NCI-H187 (cell line): ENCODE results near the gene LMTK3.

Experiments used
- DNase-seq, 2 experiments: peaks; one replicate each; lab custom pipeline; 2025; lab: John Stamatoyannopoulos, UW

The LMTK3 gene

DNA sequence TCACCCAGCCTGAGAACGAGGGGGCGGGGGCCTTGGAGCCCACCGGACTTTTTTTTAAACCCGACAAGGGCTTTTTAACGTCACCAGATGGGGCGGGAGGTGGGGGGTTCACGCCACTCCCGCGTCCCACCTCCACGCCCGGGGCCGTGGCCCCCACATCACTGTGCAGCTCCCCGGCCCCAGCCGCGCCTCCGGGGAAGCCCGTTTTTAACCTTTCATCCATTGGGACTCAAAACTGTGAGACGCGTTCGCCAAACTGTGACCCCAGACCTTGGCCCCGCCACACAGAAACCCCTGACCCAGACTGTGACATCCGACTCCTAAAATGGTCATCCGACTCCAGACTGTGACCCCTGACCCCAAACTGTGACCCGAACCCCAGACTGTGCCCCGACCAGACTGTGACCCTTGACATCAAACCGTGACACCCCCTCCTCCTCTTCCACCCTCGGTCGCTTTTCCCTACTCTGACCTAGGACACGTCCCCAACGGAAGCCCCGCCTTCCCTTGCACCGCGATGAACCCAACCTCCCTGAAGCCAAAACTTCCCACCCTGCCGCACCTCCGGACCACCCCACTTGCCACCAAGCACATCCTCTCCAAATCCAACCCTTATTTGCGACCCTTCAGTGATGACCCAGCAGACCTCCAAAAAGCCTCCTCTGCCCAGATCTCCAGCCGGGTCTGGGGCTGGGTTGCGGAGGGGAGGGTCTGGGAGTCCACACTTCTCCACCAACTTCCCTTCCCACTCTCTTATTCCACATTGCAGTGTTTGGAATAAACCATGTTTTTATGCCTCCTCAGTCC is 67.3 kb downstream of the LMTK3 start:
- no peak for DNase-seq

DNA sequence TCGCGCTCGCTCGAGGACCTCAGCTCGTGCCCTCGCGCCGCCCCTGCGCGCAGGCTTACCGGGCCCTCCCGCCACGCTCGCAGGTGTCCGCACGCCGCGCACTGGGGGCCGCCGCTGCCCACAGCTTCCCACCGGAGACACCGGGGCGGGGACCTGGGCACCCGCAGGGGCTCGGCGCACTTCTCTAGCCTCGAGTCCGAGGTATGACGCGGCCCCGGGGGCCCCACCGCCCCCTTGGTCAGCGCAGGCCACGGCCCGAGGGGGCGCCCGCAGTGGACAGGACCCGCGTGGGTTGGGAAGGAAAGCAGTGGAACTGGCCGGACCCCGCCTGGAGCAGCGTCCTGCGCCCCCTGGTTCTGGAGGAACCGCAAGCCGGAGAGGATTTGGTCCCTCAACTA is 67.9 kb downstream of the LMTK3 start:
- DNase-seq = no peak

DNA sequence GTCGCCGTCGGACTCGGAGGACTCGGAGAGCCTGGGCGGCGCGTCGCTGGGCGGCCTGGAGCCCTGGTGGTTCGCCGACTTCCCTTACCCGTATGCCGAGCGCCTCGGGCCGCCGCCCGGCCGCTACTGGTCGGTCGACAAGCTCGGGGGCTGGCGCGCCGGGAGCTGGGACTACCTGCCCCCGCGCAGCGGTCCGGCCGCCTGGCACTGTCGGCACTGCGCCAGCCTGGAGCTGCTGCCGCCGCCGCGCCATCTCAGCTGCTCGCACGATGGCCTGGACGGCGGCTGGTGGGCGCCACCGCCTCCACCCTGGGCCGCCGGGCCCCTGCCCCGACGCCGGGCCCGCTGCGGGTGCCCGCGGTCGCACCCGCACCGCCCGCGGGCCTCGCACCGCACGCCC is 68.4 kb downstream of the LMTK3 start:
- no peak for DNase-seq

DNA sequence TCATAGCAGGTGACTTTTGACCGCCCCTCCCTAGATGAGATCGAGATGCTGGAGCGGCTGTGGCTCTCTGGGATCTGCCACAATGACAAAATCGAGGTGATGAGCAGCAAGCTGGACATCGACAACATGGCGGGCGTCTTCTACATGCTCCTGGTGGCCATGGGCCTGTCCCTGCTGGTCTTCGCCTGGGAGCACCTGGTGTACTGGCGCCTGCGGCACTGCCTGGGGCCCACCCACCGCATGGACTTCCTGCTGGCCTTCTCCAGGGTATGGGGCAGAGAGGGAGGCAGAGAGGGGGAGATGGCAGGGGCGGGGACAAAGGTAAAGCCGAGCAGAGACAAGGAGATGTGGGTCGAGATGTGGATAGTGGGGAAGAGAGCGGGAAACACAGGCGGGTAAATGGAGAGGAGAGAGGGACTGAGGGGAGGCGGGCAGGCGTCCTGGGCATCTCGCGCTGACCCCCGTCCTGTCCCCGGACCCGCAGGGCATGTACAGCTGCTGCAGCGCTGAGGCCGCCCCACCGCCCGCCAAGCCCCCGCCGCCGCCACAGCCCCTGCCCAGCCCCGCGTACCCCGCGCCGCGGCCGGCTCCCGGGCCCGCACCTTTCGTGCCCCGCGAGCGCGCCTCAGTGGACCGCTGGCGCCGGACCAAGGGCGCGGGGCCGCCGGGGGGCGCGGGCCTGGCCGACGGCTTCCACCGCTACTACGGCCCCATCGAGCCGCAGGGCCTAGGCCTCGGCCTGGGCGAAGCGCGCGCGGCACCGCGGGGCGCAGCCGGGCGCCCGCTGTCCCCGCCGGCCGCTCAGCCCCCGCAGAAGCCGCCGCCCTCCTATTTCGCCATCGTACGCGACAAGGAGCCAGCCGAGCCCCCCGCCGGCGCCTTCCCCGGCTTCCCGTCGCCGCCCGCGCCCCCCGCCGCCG is 69.3 kb downstream of the LMTK3 start:
- DNase-seq = no peak

DNA sequence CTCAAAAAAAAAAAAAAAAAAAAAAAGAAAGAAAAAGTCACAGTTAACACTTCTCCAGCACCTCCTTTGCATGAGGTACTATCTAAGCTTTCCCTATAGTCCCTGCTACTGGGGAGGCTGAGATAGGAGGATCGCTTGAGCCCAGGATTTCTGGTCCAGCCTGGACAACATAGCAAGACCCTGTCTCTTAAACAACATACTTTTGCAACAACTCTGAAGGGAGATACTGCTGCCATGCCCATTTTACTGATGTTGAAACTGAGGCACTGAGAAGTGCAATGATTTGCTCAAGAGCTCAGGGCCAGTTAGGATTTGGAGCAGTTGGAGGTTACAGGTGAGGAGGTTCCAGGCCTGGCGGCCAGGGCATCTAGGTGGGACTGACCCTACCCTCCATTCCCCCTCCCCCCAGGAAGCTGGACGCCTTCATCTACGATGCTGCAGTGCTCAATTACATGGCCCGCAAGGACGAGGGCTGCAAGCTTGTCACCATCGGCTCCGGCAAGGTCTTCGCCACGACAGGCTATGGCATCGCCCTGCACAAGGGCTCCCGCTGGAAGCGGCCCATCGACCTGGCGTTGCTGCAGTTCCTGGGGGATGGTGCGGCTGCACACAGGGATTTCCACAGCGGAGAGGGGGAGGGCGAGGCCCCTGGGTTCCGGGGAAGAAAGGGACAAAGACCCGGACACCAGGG is 70.1 kb downstream of the LMTK3 start:
- DNase-seq = no peak

DNA sequence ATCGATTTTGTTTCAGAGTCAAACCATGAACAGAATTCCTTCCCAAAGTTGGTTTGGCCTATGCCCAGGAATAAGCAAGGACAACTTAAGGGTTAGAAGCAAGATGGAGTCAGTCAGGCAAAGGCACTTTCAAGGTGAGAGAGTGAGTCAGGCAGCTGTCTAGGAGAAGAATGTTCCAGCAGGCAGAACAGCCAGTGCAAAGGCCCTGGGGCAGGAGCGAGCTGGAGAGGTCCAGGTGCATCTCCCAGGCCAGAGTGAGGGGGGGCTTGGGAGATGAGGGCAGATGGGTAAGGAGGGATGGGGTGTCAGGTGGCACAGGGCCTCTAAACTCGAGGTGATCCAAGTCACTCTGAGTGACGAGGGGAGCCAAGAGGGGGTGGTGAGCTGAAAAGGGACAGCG is 75.0 kb downstream of the LMTK3 start:
- no peak for DNase-seq
